Measurements from ENCODE around the gene CCDC157. TPM values are rescaled to one million over a fixed set of nuclear protein-coding genes. Genes with fewer than 3 reads are reported as not detected.
A peak's percentile ranks its signal among the peaks of the same experiment; 100 is the strongest.

The CCDC157 gene
- total RNA-seq, 4 donors from 2014 or later: 1.4 to 5.2 (median 3.3) TPM

- TF ChIP-seq POLR2A (IDR thresholded peaks at IDR 0.05) (no peak), EP300 (IDR thresholded peaks at IDR 0.05; ENCODE audit: low read depth) (no peak), POLR2AphosphoS5 (IDR thresholded peaks at IDR 0.05) (no peak)
- TF ChIP-seq, protein P1, sequence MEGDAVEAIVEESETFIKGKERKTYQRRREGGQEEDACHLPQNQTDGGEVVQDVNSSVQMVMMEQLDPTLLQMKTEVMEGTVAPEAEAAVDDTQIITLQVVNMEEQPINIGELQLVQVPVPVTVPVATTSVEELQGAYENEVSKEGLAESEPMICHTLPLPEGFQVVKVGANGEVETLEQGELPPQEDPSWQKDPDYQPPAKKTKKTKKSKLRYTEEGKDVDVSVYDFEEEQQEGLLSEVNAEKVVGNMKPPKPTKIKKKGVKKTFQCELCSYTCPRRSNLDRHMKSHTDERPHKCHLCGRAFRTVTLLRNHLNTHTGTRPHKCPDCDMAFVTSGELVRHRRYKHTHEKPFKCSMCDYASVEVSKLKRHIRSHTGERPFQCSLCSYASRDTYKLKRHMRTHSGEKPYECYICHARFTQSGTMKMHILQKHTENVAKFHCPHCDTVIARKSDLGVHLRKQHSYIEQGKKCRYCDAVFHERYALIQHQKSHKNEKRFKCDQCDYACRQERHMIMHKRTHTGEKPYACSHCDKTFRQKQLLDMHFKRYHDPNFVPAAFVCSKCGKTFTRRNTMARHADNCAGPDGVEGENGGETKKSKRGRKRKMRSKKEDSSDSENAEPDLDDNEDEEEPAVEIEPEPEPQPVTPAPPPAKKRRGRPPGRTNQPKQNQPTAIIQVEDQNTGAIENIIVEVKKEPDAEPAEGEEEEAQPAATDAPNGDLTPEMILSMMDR (IDR thresholded peaks at IDR 0.05): no peak
- peaks cover 0 to 71% (median 37%) of the 10 kb centered on the region in 4 donors for H3K36me3 ChIP-seq
- in situ Hi-C loops (cut with MboI; ENCODE audit: low pct_ligation_motif_present in 1 of 4, low pct_unique_long_range_greater_than_20kb in 1 of 4, low sequenced_read_pairs in 3 of 4): no loop called here
- no peak overlapping the region for H3K4me3 ChIP-seq
- H3K27ac ChIP-seq: no peak overlapping the region
- peaks cover 0 to 10% (median 2%) of the 10 kb centered on the region in 4 donors for H3K4me1 ChIP-seq
- DNase-seq: no peak
- 92% methylated on average over 4 of the region's 4 CpGs; no CpG with 5 or more reads in 1 of the 2 donors for WGBS, 2 donors (ENCODE audit: low coverage in 1 of 2)
- intact Hi-C loops (cut with DNase I; ENCODE audit: low total_unique reads): no loop called here
- no peaks in the 10 kb centered on the region for H3K9me3 ChIP-seq
- H3K27me3 ChIP-seq: no peaks in the 10 kb centered on the region
These were observed 8.4 kb upstream of the CCDC157 start for GRCh38 chr22:30348404-30348803.

GRCh38 chr22:30348809-30349208 is 8.0 kb upstream of the CCDC157 start:
- WGBS, 2 donors (ENCODE audit: low coverage in 1 of 2): 75 to 85% methylated on average over 4 of the region's 4 CpGs
- H3K36me3 ChIP-seq: peaks cover 0 to 67% (median 35%) of the 10 kb centered on the region in 4 donors

DNA sequence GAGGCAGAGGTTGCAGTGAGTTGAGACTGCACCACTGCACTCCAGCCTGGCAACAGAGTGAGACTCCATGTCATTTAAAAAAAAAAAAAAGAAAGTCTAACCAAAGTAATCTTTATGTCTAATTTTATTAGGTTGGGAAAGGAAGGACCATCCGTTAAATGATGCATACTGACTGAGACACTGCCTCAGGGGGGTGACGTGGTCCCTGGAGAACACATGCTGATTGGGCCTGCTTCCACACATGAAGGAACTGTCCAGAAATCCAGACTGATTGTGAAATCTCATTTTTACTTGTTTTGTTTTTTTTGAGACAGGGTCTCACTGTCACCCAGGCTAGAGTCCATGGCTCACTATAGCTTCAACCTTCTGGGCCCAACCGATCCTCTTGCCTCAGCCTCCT is 5.6 kb upstream of the CCDC157 start:
- H3K27ac ChIP-seq: no peak overlapping the region

More at GRCh38 chr22:30348809-30349208, 8.0 kb upstream of the CCDC157 start:
- TF ChIP-seq EP300 (IDR thresholded peaks at IDR 0.05; ENCODE audit: low read depth) (no peak), POLR2A (IDR thresholded peaks at IDR 0.05) (no peak), POLR2AphosphoS5 (IDR thresholded peaks at IDR 0.05) (no peak)
- TF ChIP-seq, protein P1 (IDR thresholded peaks at IDR 0.05): no peak
- intact Hi-C loops (cut with DNase I; ENCODE audit: low total_unique reads) (no loop called here), in situ Hi-C loops (cut with MboI; ENCODE audit: low pct_ligation_motif_present in 1 of 4, low pct_unique_long_range_greater_than_20kb in 1 of 4, low sequenced_read_pairs in 3 of 4) (no loop called here)
- no peak overlapping the region for H3K4me3 ChIP-seq
- H3K4me1 ChIP-seq: peaks cover 0 to 13% (median 2%) of the 10 kb centered on the region in 4 donors
- H3K27me3 ChIP-seq: no peaks in the 10 kb centered on the region
- DNase-seq: no peak
- H3K9me3 ChIP-seq: no peaks in the 10 kb centered on the region
- H3K27ac ChIP-seq: no peak overlapping the region

DNA sequence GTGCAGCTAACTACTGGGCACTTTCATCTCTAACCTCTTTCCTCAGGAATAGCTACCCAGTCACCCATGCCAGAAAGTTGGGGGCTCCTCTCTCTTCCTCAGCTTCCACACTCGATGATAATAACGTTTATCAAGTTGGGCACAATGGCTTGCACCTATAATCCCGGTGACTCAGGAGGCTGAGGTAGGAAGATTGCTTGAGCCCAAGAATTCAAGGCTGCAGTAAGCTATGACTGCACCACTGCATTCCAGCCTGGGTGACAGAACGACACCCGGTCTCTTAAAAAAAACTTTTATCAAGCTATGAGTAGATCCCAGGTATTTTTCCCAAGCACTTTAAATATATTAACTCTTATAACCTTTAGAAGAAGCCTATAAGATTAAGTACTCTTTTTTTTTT is 2.2 kb upstream of the CCDC157 start:
- intact Hi-C loops (cut with DNase I; ENCODE audit: low total_unique reads): loop anchor here (10.0 kb wide), 1 partner anchor 90 kb away; the partner anchor contains the start of gene OSM
- Histone ChIP-seq H3K9me3 (no peaks in the 10 kb centered on the region), H3K27ac (no peak overlapping the region), H3K36me3 (peaks cover 0 to 34% (median 13%) of the 10 kb centered on the region in 4 donors), H3K27me3 (no peaks in the 10 kb centered on the region), H3K4me3 (peak overlapping the region in 1 of 4 donors; percentile 84), H3K4me1 (peaks cover 15 to 37% (median 25%) of the 10 kb centered on the region in 4 donors)
- no peak for DNase-seq
- no peak for TF ChIP-seq POLR2AphosphoS5 (IDR thresholded peaks at IDR 0.05)
- no peak for TF ChIP-seq EP300 (IDR thresholded peaks at IDR 0.05; ENCODE audit: low read depth)
- TF ChIP-seq, protein P1 (IDR thresholded peaks at IDR 0.05): no peak
- no peak for TF ChIP-seq POLR2A (IDR thresholded peaks at IDR 0.05)
- WGBS, 2 donors (ENCODE audit: low coverage in 1 of 2): 63 to 71% methylated on average over 2 to 5 of the region's 5 CpGs
- in situ Hi-C loops (cut with MboI; ENCODE audit: low pct_ligation_motif_present in 1 of 4, low pct_unique_long_range_greater_than_20kb in 1 of 4, low sequenced_read_pairs in 3 of 4): loop anchor here in 1 of 4 donors (25.0 kb wide), 1 partner anchor 242 kb away; no protein-coding TSS in a partner anchor

More for the DNA sequence above, 5.6 kb upstream of the CCDC157 start:
- no peaks in the 10 kb centered on the region for H3K27me3 ChIP-seq
- no peaks in the 10 kb centered on the region for H3K9me3 ChIP-seq
- peaks cover 15 to 36% (median 21%) of the 10 kb centered on the region in 4 donors for H3K4me1 ChIP-seq
- DNase-seq: no peak
- no peak overlapping the region for H3K4me3 ChIP-seq
- TF ChIP-seq EP300 (IDR thresholded peaks at IDR 0.05; ENCODE audit: low read depth) (no peak), POLR2A (IDR thresholded peaks at IDR 0.05) (no peak), POLR2AphosphoS5 (IDR thresholded peaks at IDR 0.05) (no peak)
- TF ChIP-seq, protein P1 (IDR thresholded peaks at IDR 0.05): no peak
- in situ Hi-C loops (cut with MboI; ENCODE audit: low pct_ligation_motif_present in 1 of 4, low pct_unique_long_range_greater_than_20kb in 1 of 4, low sequenced_read_pairs in 3 of 4): loop anchor here in 1 of 4 donors (25.0 kb wide), 1 partner anchor 239 kb away; no protein-coding TSS in a partner anchor
- intact Hi-C loops (cut with DNase I; ENCODE audit: low total_unique reads): loop anchor here (10.0 kb wide), 1 partner anchor 86 kb away; the partner anchor contains the start of gene OSM
- H3K36me3 ChIP-seq: peaks cover 0 to 43% (median 23%) of the 10 kb centered on the region in 4 donors
- WGBS, 2 donors (ENCODE audit: low coverage in 1 of 2): 86 to 88% methylated on average over 2 to 3 of the region's 3 CpGs

All from transverse colon (tissue), 4 donors.